GM18858 (cell line): ENCODE results near the gene TLCD5.

Experiments
- ATAC-seq: cut with Tn5 transposase; IDR thresholded peaks from one replicate; pipeline ENCODE4 v1.9.1; 2021; ENCODE audit not compliant: unreplicated experiment

The TLCD5 gene

GRCh38 chr11:120376547-120377182 lies 51.6 kb downstream of the TLCD5 start:
- ATAC-seq, result no peak

- no peak for ATAC-seq
Observed at GRCh38 chr11:120378474-120378873, 53.4 kb downstream of the TLCD5 start.

- no peak for ATAC-seq
Observed at GRCh38 chr11:120381401-120381800, 56.3 kb downstream of the TLCD5 start.
